SK-N-SH treated with all-trans-retinoic acid at 6 μM for 48 hours (cell line): ENCODE results near the gene CACNB4.

Source experiments
- PPARA ChIP-seq: fragments of 250-450 bp; sonication (Bioruptor Pico); IDR thresholded peaks from 2 replicates; pipeline ENCODE4 v1.5.0; 2020; ENCODE audit warnings: mild to moderate bottlenecking, borderline replicate concordance
- RARB ChIP-seq: fragments of 250-450 bp; sonication (Bioruptor Pico); IDR thresholded peaks from 2 replicates; pipeline ENCODE4 v1.8.0; 2021; ENCODE audit warnings: mild to moderate bottlenecking, moderate library complexity
- TF ChIP-seq, protein P1 (sequence below): fragments of 250-450 bp; sonication (Bioruptor Pico); IDR thresholded peaks from 2 replicates; pipeline ENCODE4 v1.8.0; 2020; ENCODE audit warnings: mild to moderate bottlenecking, moderate library complexity, borderline replicate concordance
- TF ChIP-seq, protein P2 (sequence below): fragments of 250-450 bp; sonication (Bioruptor Pico); IDR thresholded peaks from 2 replicates; pipeline ENCODE4 v1.5.1; 2020; ENCODE audit warnings: low read depth, mild to moderate bottlenecking, moderate library complexity

DNA sequence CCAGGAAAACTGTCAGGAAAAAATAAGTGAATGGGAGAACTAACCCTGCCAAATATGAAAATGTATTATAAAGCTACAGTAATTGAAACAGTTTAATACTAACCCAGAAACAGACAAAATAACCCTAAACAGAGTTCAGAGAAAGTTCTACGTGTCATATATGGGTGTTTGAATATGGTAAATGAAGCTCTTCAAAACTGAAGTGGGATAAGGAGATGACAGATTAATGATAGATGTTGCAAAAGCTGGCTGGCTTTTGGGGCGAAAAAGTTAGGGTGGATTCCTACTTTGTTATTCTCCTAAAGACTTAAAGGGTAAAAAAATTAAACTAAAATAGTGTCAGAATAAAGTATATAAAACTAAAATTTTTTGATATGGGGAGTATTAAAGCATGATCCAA, 168.8 kb downstream of the CACNB4 start:
- no peak for TF ChIP-seq PPARA
- TF ChIP-seq, protein P1, sequence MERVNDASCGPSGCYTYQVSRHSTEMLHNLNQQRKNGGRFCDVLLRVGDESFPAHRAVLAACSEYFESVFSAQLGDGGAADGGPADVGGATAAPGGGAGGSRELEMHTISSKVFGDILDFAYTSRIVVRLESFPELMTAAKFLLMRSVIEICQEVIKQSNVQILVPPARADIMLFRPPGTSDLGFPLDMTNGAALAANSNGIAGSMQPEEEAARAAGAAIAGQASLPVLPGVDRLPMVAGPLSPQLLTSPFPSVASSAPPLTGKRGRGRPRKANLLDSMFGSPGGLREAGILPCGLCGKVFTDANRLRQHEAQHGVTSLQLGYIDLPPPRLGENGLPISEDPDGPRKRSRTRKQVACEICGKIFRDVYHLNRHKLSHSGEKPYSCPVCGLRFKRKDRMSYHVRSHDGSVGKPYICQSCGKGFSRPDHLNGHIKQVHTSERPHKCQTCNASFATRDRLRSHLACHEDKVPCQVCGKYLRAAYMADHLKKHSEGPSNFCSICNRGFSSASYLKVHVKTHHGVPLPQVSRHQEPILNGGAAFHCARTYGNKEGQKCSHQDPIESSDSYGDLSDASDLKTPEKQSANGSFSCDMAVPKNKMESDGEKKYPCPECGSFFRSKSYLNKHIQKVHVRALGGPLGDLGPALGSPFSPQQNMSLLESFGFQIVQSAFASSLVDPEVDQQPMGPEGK: no peak
- TF ChIP-seq RARB: no peak
- TF ChIP-seq, protein P2, sequence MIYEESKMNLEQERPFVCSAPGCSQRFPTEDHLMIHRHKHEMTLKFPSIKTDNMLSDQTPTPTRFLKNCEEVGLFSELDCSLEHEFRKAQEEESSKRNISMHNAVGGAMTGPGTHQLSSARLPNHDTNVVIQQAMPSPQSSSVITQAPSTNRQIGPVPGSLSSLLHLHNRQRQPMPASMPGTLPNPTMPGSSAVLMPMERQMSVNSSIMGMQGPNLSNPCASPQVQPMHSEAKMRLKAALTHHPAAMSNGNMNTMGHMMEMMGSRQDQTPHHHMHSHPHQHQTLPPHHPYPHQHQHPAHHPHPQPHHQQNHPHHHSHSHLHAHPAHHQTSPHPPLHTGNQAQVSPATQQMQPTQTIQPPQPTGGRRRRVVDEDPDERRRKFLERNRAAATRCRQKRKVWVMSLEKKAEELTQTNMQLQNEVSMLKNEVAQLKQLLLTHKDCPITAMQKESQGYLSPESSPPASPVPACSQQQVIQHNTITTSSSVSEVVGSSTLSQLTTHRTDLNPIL: no peak
